HG03039 (cell line): ENCODE results near the gene HELZ.
A peak's percentile ranks its signal among the peaks of the same experiment; 100 is the strongest.

Source experiments
- ATAC-seq: cut with Tn5 transposase; IDR thresholded peaks from one replicate; pipeline ENCODE4 v1.9.1; 2021; ENCODE audit warnings: mild to moderate bottlenecking, moderate library complexity; ENCODE audit not compliant: unreplicated experiment

The HELZ gene

GRCh38 chr17:67038861-67039365, 206.1 kb downstream of the HELZ start:
- ATAC-seq, result no peak

GRCh38 chr17:67035131-67036083, 209.6 kb downstream of the HELZ start:
- ATAC-seq, result peak; percentile 74

GRCh38 chr17:67033613-67034012, 211.4 kb downstream of the HELZ start:
- ATAC-seq, result no peak

- no peak for ATAC-seq
These were observed 212.0 kb downstream of the HELZ start for GRCh38 chr17:67032985-67033384.

GRCh38 chr17:67032382-67032781, 212.6 kb downstream of the HELZ start:
- ATAC-seq, result no peak

- ATAC-seq, result no peak
These were observed 214.4 kb downstream of the HELZ start for GRCh38 chr17:67030641-67031040.

- ATAC-seq, result no peak
These were observed 217.9 kb downstream of the HELZ start for GRCh38 chr17:67027031-67027628.

GRCh38 chr17:67026341-67026740, 218.7 kb downstream of the HELZ start:
- no peak for ATAC-seq

- no peak for ATAC-seq
These were observed 219.7 kb downstream of the HELZ start for GRCh38 chr17:67025216-67025792.

- no peak for ATAC-seq
These were observed 220.3 kb downstream of the HELZ start for GRCh38 chr17:67024736-67025135.

- no peak for ATAC-seq
These were observed 222.6 kb downstream of the HELZ start for GRCh38 chr17:67022451-67022810.

- no peak for ATAC-seq
These were observed 223.1 kb downstream of the HELZ start for GRCh38 chr17:67021743-67022450.

GRCh38 chr17:67021196-67021595, 223.8 kb downstream of the HELZ start:
- ATAC-seq, result no peak
